ENCODE results near the gene ADORA1. TPM values are rescaled to one million over a fixed set of nuclear protein-coding genes. Genes with fewer than 3 reads are reported as not detected.

Gene ADORA1
- total and polyA plus RNA-seq, 2 of the 4 experiments (the other 2 are of a cell fraction) = 0.36 to 0.56 TPM

- intact Hi-C loops (cut with micrococcal nuclease) (no loop called here), dilution Hi-C loops (cut with HindIII; ENCODE audit: low sequenced_read_pairs, unreplicated experiment) (no loop called here), in situ Hi-C loops (cut with MboI; ENCODE audit: low sequenced_read_pairs) (no loop called here)
- CTCF ChIA-PET = interaction anchor here (0.8 to 1.0 kb wide), 2 partner anchors 9 to 16 kb away, joined by 4 read pairs; no protein-coding TSS in a partner anchor
- Histone ChIP-seq H2BK15ac (ENCODE audit: low read depth, low read length) (no peak overlapping the region), H3K36me3 (ENCODE audit: control insufficient read depth, insufficient read depth, low read length) (no peaks in the 10 kb centered on the region), H4K5ac (ENCODE audit: low read depth, low read length) (no peak overlapping the region), H4K8ac (ENCODE audit: low read depth in 2 of 2, low read length in 2 of 2) (no peak overlapping the region), H2AFZ (replicated peaks; ENCODE audit: low read length, poor library complexity) (no peak overlapping the region), H3K4ac (ENCODE audit: low read depth, low read length) (no peak overlapping the region), H3K27ac (ENCODE audit: insufficient read depth, low read length) (no peak overlapping the region), H3K56ac (ENCODE audit: extremely low read depth, insufficient read depth, low read length) (no peak overlapping the region), H3K4me3 (ENCODE audit: insufficient read depth, low read depth, low read length) (no peak overlapping the region), H3K27me3 (ENCODE audit: control insufficient read depth, insufficient read depth, low read length) (peaks cover 20% of the 10 kb centered on the region), H4K20me1 (ENCODE audit: insufficient read depth, low read length) (no peaks in the 10 kb centered on the region), H2AK9ac (replicated peaks; ENCODE audit: low read depth, low read length, poor library complexity) (no peak overlapping the region), H4K91ac (ENCODE audit: insufficient read depth, low read depth, low read length) (no peak overlapping the region), H3K4me1 (ENCODE audit: control insufficient read depth, insufficient read depth, low read length) (peaks cover 3% of the 10 kb centered on the region; the same call in 1 of the 2 replicates), H2BK5ac (ENCODE audit: low read depth, low read length, poor library complexity, severe bottlenecking) (no peak overlapping the region), H3K79me1 (ENCODE audit: low read depth in 1 of 2, low read length in 2 of 2) (no peaks in the 10 kb centered on the region), H3K23ac (ENCODE audit: low read depth, low read length) (no peak overlapping the region), H3K9me3 (ENCODE audit: control insufficient read depth, insufficient read depth, low read length) (no peaks in the 10 kb centered on the region), H3K14ac (replicated peaks; ENCODE audit: low read depth, low read length) (no peak overlapping the region), H3K9ac (ENCODE audit: low read depth, low read length) (no peak overlapping the region; the same call in 1 of the 2 replicates), H3K4me2 (ENCODE audit: low read depth, low read length) (no peak overlapping the region), H2AK5ac (ENCODE audit: low read depth, low read length) (no peak overlapping the region), H2BK20ac (ENCODE audit: low read depth, low read length) (no peak overlapping the region), H3K9me1 (ENCODE audit: insufficient read depth, low read length) (no peaks in the 10 kb centered on the region), H2BK120ac (ENCODE audit: low read depth, low read length) (no peak overlapping the region), H3K18ac (ENCODE audit: low read depth, low read length) (no peak overlapping the region; the same call in 1 of the 2 replicates)
- WGBS, 2 experiments (ENCODE audit: extremely low coverage in 2 of 2, insufficient read length in 1 of 2) = 53% methylated on average over 4 of the region's 7 CpGs; no CpG with 5 or more reads in 1 of the 2 experiments
- no peak for DNase-seq
- BruUV-seq (replicated peaks) = no TSS peak
- POLR2A ChIA-PET (ENCODE audit: unreplicated experiment) = no interaction called here
- no peak for TF ChIP-seq USF2 (IDR thresholded peaks at IDR 0.05; ENCODE audit: low read depth, low read length)
- TF ChIP-seq CEBPB (IDR thresholded peaks at IDR 0.05; ENCODE audit: low read depth, low read length) = no peak
- TF ChIP-seq, protein P1, sequence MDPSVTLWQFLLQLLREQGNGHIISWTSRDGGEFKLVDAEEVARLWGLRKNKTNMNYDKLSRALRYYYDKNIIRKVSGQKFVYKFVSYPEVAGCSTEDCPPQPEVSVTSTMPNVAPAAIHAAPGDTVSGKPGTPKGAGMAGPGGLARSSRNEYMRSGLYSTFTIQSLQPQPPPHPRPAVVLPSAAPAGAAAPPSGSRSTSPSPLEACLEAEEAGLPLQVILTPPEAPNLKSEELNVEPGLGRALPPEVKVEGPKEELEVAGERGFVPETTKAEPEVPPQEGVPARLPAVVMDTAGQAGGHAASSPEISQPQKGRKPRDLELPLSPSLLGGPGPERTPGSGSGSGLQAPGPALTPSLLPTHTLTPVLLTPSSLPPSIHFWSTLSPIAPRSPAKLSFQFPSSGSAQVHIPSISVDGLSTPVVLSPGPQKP (IDR thresholded peaks at IDR 0.05; ENCODE audit: borderline replicate concordance, low read depth, low read length) = no peak
- TF ChIP-seq, protein P2, sequence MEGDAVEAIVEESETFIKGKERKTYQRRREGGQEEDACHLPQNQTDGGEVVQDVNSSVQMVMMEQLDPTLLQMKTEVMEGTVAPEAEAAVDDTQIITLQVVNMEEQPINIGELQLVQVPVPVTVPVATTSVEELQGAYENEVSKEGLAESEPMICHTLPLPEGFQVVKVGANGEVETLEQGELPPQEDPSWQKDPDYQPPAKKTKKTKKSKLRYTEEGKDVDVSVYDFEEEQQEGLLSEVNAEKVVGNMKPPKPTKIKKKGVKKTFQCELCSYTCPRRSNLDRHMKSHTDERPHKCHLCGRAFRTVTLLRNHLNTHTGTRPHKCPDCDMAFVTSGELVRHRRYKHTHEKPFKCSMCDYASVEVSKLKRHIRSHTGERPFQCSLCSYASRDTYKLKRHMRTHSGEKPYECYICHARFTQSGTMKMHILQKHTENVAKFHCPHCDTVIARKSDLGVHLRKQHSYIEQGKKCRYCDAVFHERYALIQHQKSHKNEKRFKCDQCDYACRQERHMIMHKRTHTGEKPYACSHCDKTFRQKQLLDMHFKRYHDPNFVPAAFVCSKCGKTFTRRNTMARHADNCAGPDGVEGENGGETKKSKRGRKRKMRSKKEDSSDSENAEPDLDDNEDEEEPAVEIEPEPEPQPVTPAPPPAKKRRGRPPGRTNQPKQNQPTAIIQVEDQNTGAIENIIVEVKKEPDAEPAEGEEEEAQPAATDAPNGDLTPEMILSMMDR (conservative IDR thresholded peaks at IDR 0.05; ENCODE audit: low read depth, low read length) = no peak
- no peak for TF ChIP-seq RAD21 (IDR thresholded peaks at IDR 0.05; ENCODE audit: low read length)
- no peak for TF ChIP-seq MXI1 (IDR thresholded peaks at IDR 0.05; ENCODE audit: borderline replicate concordance, low read depth, low read length)
- TF ChIP-seq CHD1 (IDR thresholded peaks at IDR 0.05; ENCODE audit: low read depth, low read length) = no peak
- no peak; the same call in 1 of the 2 replicates for ATAC-seq (ENCODE audit: low read depth)
These were observed 59.8 kb downstream of the ADORA1 start for GRCh38 chr1:203187304-203187685.

Data from IMR-90 (cell line).